GM19239 (cell line): ENCODE measurements around the gene SLC25A11.

ENCODE experiments used
- DNase-seq: peaks from one replicate; pipeline ENCODE4 v3.0.0; 2011; ENCODE audit warnings: low spot score; ENCODE audit not compliant: insufficient read length
- FAIRE-seq: peaks from 2 replicates; lab custom pipeline; 2011; peaks lifted over from hg19 to GRCh38; lab: Jason Lieb, UNC

The SLC25A11 gene

GRCh38 chr17:4898351-4898750, 41.5 kb downstream of the SLC25A11 start:
- FAIRE-seq = no peak
- DNase-seq = no peak

DNA sequence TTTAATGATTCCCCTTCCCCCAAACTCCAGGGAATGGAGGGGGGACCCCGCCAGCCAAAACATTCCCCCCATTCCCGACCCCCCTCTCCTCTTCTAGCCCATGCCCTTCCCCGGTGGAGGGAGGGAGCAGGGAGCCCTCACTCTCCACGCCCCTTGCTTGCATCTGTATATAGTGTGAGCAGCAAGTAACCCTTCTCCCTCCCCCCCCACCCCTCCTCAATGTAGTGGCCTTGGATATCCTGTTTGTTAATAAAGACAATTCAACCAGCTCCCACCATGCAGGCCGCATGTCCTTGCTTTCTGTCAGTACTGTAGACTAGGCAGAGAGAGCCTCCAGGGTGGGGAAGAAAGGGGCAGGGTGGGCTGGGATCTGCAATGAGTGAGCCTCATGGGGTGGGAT, 42.1 kb downstream of the SLC25A11 start:
- DNase-seq = no peak
- no peak for FAIRE-seq

DNA sequence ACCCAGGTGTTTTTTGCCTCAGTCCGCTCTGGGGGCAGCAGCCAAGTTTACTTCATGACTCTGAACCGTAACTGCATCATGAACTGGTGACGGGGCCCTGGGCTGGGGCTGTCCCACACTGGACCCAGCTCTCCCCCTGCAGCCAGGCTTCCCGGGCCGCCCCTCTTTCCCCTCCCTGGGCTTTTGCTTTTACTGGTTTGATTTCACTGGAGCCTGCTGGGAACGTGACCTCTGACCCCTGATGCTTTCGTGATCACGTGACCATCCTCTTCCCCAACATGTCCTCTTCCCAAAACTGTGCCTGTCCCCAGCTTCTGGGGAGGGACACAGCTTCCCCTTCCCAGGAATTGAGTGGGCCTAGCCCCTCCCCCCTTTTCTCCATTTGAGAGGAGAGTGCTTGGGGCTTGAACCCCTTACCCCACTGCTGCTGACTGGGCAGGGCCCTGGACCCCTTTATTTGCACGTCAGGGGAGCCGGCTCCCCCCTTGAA, 42.6 kb downstream of the SLC25A11 start:
- FAIRE-seq (no peak), DNase-seq (no peak)

DNA sequence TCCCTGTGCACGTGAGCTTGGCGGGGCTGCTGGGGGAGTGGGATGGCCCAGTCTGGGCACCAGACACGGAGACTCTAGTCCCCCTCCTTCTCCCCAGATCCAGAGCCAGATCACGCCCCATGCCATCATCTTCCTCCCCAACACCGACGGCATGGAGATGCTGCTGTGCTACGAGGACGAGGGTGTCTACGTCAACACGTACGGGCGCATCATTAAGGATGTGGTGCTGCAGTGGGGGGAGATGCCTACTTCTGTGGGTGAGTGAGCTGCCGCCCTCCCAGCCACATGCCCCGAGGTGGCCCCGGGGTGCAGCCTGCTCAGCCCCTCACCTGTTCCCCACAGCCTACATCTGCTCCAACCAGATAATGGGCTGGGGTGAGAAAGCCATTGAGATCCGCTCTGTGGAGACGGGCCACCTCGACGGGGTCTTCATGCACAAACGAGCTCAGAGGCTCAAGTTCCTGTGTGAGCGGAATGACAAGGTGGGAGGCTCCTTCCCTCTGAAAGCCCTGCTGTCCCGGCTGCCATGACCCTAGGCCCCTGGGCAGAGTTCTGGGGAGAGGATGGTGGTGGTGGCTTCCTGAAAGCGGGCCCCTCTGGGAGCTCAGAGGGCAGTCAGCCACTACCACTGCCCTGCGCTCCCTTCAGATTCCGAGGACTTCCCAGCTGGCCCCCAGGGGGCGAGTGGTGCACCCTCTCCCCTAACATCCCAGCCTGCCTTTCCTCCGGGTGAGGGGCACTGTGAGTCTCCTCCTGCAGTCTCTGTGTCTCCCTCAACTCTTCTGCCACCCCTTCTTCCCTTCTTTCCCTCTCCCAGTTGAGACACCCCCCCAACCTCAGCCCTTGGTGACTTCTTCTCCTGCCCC, 43.3 kb downstream of the SLC25A11 start:
- FAIRE-seq (no peak), DNase-seq (no peak)

- FAIRE-seq (no peak), DNase-seq (no peak)
Observed at GRCh38 chr17:4895657-4896331, 44.1 kb downstream of the SLC25A11 start.

DNA sequence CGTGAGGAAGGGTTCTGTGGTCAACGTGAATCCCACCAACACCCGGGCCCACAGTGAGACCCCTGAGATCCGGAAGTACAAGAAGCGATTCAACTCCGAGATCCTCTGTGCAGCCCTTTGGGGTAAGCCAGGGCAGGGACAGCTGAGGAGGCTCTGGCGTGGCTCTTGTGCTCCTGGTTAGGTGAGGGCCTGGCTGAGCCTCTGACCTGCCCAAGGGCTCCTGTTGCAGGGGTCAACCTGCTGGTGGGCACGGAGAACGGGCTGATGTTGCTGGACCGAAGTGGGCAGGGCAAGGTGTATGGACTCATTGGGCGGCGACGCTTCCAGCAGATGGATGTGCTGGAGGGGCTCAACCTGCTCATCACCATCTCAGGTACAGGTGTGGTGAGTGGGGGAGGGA, 44.7 kb downstream of the SLC25A11 start:
- FAIRE-seq (no peak), DNase-seq (no peak)

DNA sequence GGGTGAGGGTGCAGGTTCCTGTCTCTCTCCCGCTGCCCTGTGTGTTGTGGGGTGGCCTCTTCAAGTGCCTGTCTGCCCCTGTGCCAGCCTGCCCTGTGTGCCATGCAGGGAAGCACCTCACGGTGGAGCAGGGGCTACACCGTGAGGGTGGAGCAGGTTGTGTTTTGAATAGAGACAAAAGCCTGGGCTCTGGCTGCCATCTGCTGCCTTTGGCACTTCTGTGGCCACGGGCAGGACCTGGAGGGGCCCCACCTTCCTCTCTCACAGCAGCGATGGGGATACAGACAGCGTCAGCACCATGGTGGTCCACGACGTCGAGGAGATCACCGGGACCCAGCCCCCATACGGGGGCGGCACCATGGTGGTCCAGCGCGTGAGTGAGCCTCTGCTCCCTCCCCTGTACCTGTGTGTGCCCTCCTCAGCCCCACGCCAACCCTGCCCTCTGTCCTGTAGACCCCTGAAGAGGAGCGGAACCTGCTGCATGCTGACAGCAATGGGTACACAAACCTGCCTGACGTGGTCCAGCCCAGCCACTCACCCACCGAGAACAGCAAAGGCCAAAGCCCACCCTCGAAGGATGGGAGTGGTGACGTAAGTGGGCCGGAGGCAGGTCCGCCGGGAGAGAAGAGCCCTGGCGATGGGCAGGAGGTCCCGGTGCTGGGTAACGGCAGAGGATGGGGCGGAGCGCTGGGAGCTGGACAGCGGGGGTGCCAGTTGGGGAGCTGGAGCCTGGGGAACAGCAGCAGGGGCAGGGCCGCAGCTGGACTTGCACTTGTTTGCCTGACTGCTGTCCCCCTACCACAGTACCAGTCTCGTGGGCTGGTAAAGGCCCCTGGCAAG, 45.9 kb downstream of the SLC25A11 start:
- DNase-seq (no peak), FAIRE-seq (no peak)

DNA sequence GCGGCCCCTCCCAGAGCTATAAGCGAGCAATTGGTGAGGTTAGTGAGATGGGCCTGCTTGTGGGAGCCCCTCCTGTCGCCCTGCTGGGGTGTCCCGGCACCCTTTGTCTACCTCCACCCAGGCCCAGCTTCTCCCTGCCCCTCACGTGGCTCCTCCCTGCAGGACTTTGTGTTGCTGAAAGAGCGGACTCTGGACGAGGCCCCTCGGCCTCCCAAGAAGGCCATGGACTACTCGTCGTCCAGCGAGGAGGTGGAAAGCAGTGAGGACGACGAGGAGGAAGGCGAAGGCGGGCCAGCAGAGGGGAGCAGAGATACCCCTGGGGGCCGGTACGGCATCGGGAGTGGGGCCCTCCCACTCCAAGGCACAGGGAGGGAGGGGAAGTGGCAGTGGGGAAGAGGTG, 46.6 kb downstream of the SLC25A11 start:
- no peak for FAIRE-seq
- DNase-seq = no peak

- FAIRE-seq = no peak
- DNase-seq = no peak
Observed at GRCh38 chr17:4892499-4893221, 47.2 kb downstream of the SLC25A11 start.

GRCh38 chr17:4891411-4892410, 48.1 kb downstream of the SLC25A11 start:
- FAIRE-seq = no peak
- no peak for DNase-seq

DNA sequence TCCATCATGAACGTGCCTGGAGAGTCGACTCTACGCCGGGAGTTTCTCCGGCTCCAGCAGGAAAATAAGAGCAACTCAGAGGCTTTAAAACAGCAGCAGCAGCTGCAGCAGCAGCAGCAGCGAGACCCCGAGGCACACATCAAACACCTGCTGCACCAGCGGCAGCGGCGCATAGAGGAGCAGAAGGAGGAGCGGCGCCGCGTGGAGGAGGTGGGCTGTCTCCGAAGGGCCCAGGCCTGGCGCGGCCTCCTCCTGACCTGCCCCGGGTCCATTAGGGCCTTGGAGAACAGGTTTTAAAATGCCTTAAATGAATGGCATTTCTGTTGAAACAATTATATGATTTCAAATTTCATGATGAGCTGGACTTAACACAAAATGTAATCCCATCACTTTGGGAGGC, 52.3 kb downstream of the SLC25A11 start:
- FAIRE-seq (no peak), DNase-seq (no peak)
